Body of pancreas (tissue), 4 donors: ENCODE data around the gene DENND4B. TPM values are rescaled to one million over a fixed set of nuclear protein-coding genes. Genes with fewer than 3 reads are reported as not detected.
"Not testable (repeated sequence)": the region's sequence is repeated elsewhere in the genome, so short reads cannot be mapped to it uniquely, and the experiment has no call there.

Experiments used
- ATAC-seq: fragments of 150-250 bp; one replicate; pipeline ENCODE4 v1.9.1; 2016
- DNase-seq, 4 donors: peaks; one replicate each; pipeline ENCODE4 v3.0.0-alpha.2; 2019
- H3K27ac ChIP-seq, 4 donors: fragments of 200-600 bp; sonication (generic); 1 replicate in 3 of 4; 2 replicates in 1 of 4; pipeline versions ENCODE4 v1.5.1 to v1.6.1; 2016 to 2019; ENCODE audit warnings: mild to moderate bottlenecking in 1 of 4, mixed read lengths in 1 of 4, moderate library complexity in 1 of 4
- H3K27me3 ChIP-seq, 2 donors: fragments of 200-600 bp; sonication (generic); one replicate each; pipeline ENCODE4 v1.6.0; 2016; ENCODE audit warnings: mild to moderate bottlenecking in 1 of 2
- H3K36me3 ChIP-seq, 2 donors: fragments of 200-600 bp; sonication (generic); replicated peaks in 1 of 2; 2 replicates each; pipeline ENCODE4 v1.5.1; 2016; ENCODE audit warnings: low read depth in 2 of 2; ENCODE audit not compliant: insufficient read depth in 1 of 2
- H3K4me1 ChIP-seq: fragments of 200-600 bp; sonication (generic); one replicate; pipeline ENCODE4 v1.6.0; 2016
- H3K4me3 ChIP-seq, 2 donors: fragments of 200-600 bp; sonication (generic); 1 replicate in 1 of 2; 2 replicates in 1 of 2; pipeline ENCODE4 v1.5.1; 2016 to 2019
- H3K9me3 ChIP-seq, 3 donors: fragments of 200-600 bp; sonication (generic); 1 replicate in 2 of 3; 2 replicates in 1 of 3; pipeline ENCODE4 v1.5.1; 2016
- CTCF ChIP-seq, 7 experiments: fragments of 450-650 bp in 4 of 7; fragments of 200-600 bp in 3 of 7; sonication (generic) in 3 of 7; IDR thresholded peaks; one replicate each; pipeline ENCODE4 v1.5.1; 2016 to 2019; ENCODE audit warnings: antibody characterized with exemption in 7 of 7
- POLR2A ChIP-seq, 3 donors: fragments of 450-650 bp; IDR thresholded peaks; one replicate each; pipeline ENCODE4 v1.6.1; 2016; ENCODE audit warnings: antibody characterized with exemption in 3 of 3, mild to moderate bottlenecking in 2 of 3
- WGBS, 2 donors: methylation state at CpG; one replicate each; pipeline ENCODE4 v1.1.5; 2017; 5-methylcytosine and 5-hydroxymethylcytosine counted together
- intact Hi-C: fragments of 100-400 bp; cut with DNase I; formaldehyde crosslinking; loops from one replicate; pipeline ENCODE4 v1.15.1; 2023
- total RNA-seq, 2 donors: library from RNA; depleted of rRNA; stranded (reverse); fragments of >200 nt; gene quantifications; one replicate each; pipeline ENCODE4 v1.1.0, GENCODE V29; 2016

DENND4B gene
- total RNA-seq, 2 donors from 2014 or later: 33.2 to 54.7 TPM

- no peak for DNase-seq
- H3K9me3 ChIP-seq: no peaks in the 10 kb centered on the region
- no peak overlapping the region for H3K27ac ChIP-seq
- no peaks in the 10 kb centered on the region for H3K36me3 ChIP-seq
- WGBS, 2 donors: 92 to 100% methylated on average over 6 of the region's 6 CpGs
- no peak for TF ChIP-seq CTCF (IDR thresholded peaks at IDR 0.05)
- no peaks in the 10 kb centered on the region for H3K27me3 ChIP-seq
- H3K4me3 ChIP-seq: no peak overlapping the region
- peaks cover 5% of the 10 kb centered on the region for H3K4me1 ChIP-seq
- no peak for ATAC-seq
- intact Hi-C loops: no loop called here
These were observed 38.4 kb downstream of the DENND4B start for GRCh38 chr1:153908071-153908470.

- Histone ChIP-seq H3K36me3 (no peaks in the 10 kb centered on the region), H3K9me3 (no peaks in the 10 kb centered on the region), H3K4me3 (no peak overlapping the region), H3K4me1 (no peaks in the 10 kb centered on the region), H3K27me3 (no peaks in the 10 kb centered on the region), H3K27ac (no peak overlapping the region)
- ATAC-seq: no peak
- TF ChIP-seq CTCF (IDR thresholded peaks at IDR 0.05) (no peak), POLR2A (IDR thresholded peaks at IDR 0.05) (no peak)
- WGBS, 2 donors: 83 to 90% methylated on average over 6 of the region's 6 CpGs
- DNase-seq: no peak
- intact Hi-C loops: no loop called here
These were observed 39.4 kb downstream of the DENND4B start for GRCh38 chr1:153907134-153907533.

GRCh38 chr1:153906396-153906795, 40.1 kb downstream of the DENND4B start:
- Histone ChIP-seq H3K4me3 (no peak overlapping the region), H3K27me3 (no peaks in the 10 kb centered on the region), H3K9me3 (no peaks in the 10 kb centered on the region), H3K4me1 (no peaks in the 10 kb centered on the region), H3K27ac (no peak overlapping the region), H3K36me3 (no peaks in the 10 kb centered on the region)
- DNase-seq: no peak
- intact Hi-C loops: no loop called here
- no peak for TF ChIP-seq CTCF (IDR thresholded peaks at IDR 0.05)
- no peak for TF ChIP-seq POLR2A (IDR thresholded peaks at IDR 0.05)
- 83 to 100% methylated on average over 1 of the region's 1 CpG for WGBS, 2 donors
- no peak for ATAC-seq

GRCh38 chr1:153905908-153906307, 40.6 kb downstream of the DENND4B start:
- H3K27ac ChIP-seq, H3K36me3 ChIP-seq, H3K27me3 ChIP-seq, ATAC-seq, H3K4me1 ChIP-seq, H3K9me3 ChIP-seq, intact Hi-C loops, DNase-seq, H3K4me3 ChIP-seq: not testable (repeated sequence)
- WGBS, 2 donors: 84 to 98% methylated on average over 8 of the region's 8 CpGs

GRCh38 chr1:153903841-153904455, 42.6 kb downstream of the DENND4B start:
- H3K9me3 ChIP-seq: no peaks in the 10 kb centered on the region
- no peak overlapping the region for H3K4me3 ChIP-seq
- no peaks in the 10 kb centered on the region for H3K4me1 ChIP-seq
- ATAC-seq (no peak), DNase-seq (no peak)
- no peaks in the 10 kb centered on the region for H3K36me3 ChIP-seq
- intact Hi-C loops: no loop called here
- 85 to 89% methylated on average over 14 of the region's 14 CpGs for WGBS, 2 donors
- TF ChIP-seq POLR2A (IDR thresholded peaks at IDR 0.05) (no peak), CTCF (IDR thresholded peaks at IDR 0.05) (no peak)
- H3K27ac ChIP-seq: no peak overlapping the region
- H3K27me3 ChIP-seq: no peaks in the 10 kb centered on the region
